GM21360 (cell line): ENCODE results near the gene AKNA.

Experiments
- ATAC-seq: cut with Tn5 transposase; IDR thresholded peaks from one replicate; pipeline ENCODE4 v1.9.1; 2021; ENCODE audit warnings: mild to moderate bottlenecking, moderate library complexity; ENCODE audit not compliant: unreplicated experiment

AKNA gene

GRCh38 chr9:114308361-114308950 lies 79.3 kb downstream of the AKNA start:
- no peak for ATAC-seq

GRCh38 chr9:114307899-114308267 lies 79.9 kb downstream of the AKNA start:
- no peak for ATAC-seq

DNA sequence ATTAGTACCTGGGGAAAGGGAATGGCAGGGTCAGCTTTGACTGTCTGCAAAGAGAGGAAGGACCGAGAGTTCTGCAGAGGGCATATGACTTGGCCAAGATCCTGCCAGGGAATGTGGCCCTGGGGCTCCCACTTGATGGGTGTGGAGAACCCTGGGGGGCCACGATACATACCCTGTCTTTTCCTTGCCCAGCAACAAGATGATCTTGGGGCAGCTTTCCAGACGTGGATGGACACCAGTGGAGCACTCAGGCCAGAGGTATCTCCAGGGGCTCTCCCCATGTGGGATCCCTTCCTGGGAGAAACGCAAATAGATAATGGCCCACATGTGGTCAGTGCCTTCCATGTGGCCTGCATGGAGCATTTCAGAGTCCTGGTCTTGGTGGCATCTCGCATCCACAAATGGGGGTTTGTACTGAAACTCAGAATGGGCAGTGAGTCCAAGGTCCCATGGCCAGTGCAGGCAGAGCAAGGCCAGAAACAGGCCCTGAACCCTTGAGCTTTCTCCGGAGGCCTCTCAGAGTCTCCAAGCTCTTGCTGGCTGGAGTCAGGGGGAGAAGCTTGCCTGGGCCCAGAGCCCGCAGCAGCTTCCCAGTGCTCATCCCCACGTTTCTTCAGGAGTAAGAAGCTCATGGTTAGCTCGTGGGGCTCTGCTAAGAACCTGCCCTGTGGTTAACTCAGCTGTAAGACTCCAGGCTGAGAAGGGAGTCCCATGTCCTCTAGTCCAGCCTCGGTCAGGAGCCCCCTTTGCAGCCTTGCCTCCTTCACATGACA lies 83.2 kb downstream of the AKNA start:
- no peak for ATAC-seq

DNA sequence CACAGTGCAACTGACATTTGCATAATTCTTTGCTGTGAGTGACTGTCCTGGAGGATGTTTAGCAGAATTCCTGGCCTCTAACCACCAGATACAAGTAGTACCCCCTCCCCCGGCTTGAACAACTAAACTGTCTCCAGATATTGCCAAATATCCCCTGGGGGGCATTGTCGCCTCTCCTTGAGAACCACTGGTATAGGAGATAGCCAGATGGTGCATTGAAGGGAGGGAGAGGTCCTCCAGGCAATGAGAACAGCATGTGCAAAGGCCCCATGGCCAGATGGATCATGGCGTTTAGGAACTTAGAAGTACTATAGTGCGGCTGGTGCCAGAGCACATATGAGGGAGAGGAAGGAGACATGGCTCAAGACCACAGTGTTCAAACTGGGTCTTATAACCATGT lies 83.8 kb downstream of the AKNA start:
- ATAC-seq, result no peak

GRCh38 chr9:114303571-114303970 lies 84.2 kb downstream of the AKNA start:
- ATAC-seq, result no peak

DNA sequence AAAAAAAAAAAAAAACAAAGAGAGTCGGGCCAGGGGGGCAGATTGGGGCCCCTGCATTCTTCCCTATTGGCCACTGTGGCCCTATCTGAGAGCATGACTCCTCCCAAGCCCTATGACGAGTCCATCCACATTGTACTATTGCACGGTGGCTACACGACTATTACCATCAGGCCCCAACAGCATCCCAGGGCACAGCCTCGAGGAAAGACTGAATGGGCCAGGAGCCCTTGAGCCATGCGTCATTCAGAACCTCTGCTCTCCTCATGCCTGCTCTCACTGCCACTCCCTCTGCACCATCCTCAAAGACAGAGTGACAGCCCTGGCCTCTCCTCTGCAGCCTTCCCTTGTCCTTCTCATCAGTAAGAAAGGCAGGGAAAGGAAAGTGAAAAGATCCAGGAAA lies 85.1 kb downstream of the AKNA start:
- no peak for ATAC-seq

DNA sequence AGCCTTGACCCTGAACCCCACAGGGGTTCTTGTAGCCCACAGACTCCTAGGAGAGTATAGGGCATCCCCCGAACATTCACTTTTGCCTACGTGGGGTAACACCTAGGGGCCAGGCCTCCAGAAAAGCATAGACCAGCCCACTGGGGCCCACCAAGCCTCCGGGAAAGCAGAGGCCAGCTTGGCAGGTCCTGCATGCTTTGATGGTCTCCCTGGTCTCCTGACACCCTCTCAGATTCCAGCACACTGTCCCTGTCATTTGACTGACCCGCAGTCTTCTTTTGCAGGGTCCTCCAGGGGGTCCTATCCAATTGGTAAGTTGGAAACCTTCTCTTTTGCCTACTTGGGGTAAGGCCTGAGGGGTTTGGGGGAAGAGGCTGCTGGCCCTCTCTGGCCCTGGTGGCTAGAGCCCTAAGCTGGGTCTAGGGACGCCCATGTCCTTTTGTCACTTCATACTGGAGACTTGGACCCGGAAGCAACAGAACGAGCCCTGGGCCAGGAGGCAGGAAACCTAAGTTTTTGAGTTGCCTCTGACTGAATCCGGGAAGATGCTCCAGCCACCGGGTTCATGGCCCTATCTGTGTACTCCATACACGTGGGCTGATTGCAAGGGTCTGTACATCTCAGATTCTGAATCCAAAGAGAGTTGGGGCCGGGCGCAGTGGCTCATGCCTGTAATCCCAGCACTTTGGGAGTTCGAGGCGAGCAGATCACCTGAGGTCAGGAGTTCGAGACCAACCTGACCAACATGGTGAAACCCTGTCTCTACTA lies 85.8 kb downstream of the AKNA start:
- ATAC-seq, result no peak

- ATAC-seq, result no peak
Observed at GRCh38 chr9:114300846-114301797, 86.7 kb downstream of the AKNA start.

DNA sequence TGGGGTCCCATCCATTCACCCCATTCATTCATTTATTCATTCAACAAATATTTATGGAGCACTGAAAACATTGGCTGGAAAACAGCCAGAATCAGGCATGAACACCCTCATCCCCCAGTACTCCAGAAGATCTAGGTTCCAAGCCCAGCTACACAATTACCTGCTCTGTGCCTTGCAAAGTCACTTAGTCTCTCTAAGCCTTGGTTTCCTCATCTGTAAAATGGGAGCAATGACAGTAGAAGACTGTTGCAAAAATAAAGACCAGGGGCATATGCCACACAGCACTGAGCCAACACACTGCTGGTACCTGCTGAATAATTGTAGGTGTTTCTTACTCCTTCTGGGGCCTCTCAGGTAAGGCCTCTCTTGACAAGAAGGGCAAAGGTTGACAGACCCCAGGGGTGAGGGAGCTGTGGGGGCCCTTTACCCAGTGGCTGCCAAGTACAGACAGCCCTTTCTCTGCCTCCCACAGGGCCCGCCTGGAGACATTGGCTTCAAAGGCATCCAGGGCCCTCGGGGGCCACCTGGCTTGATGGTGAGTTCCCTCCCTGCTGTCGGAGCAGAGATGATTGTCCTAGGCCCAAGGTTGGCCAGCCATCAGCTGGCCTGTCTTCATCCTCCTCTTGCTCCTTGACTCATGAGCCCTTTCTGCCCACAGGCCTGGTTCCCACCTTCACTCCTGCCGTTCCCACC lies 87.5 kb downstream of the AKNA start:
- ATAC-seq, result no peak

GRCh38 chr9:114299286-114300152 lies 88.3 kb downstream of the AKNA start:
- ATAC-seq, result no peak

DNA sequence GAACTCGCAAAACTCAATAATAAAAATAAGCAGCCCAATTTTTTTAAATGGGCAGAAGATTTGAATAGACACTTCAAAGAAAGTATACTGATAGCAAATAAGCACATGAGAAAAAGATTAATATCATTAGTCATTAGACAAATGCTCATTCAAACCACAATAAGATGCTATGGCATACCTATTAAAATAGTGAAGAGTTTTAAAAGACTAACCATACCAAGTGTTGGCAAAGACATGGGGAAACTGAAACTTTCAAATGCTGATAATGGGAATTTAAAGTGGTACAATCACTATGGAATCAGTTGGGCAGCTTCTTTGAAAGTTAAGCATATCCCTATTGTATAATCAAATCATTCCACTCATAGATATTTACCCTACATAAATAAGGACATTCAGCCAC lies 91.4 kb downstream of the AKNA start:
- ATAC-seq, result no peak

GRCh38 chr9:114294664-114295063 lies 93.1 kb downstream of the AKNA start:
- ATAC-seq, result no peak

DNA sequence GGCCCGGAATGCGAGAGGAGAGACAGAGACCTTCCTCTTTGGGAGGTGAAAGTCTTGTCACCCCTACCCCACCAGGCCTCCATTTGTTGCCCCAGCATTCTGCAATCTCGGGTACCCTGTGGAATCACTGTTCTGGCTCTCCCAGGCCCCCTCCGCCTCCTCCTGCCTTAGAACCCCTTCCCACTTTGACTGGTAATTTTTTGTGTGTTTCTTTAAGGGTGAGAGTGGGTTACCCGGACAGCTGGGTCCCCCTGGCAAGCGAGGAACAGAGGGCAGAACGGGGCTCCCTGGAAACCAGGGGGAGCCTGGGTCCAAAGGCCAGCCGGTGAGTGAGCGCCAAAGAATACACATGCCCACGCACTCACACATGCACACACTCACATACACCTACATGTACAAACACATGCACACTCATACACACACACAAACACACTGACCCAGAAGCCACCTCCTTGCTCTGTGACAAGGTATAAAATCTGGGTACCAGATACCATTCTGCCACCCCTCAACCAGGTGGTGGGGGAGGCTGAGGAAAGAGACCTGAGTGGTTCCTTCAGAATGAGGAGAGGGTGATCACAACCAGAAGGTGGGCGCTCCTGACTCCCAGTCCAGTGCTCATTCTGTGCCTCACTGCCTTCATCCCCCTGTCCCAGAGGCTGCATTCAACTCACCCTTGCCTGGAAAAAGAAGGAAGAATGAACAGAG lies 95.7 kb downstream of the AKNA start:
- ATAC-seq, result no peak

DNA sequence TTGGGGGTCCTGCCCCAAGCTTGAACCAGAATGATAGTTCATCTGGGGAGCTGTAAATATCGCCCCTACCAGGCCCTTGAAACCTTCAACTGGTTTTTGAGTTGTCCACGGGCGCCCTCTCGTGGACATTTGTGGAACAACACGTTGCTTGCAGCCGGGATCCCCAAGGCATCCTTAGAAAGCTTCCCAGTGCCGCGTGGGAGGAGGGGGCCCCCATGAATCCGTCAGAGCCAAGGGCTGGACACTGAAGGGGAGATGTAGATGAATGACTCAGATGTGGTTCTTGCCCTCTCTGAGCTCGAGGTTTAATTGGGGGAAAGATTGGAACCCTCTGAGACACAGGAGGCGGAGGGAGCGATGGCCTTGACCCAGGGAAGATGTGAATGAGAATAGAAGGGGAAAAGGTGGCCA lies 96.7 kb downstream of the AKNA start:
- no peak for ATAC-seq

DNA sequence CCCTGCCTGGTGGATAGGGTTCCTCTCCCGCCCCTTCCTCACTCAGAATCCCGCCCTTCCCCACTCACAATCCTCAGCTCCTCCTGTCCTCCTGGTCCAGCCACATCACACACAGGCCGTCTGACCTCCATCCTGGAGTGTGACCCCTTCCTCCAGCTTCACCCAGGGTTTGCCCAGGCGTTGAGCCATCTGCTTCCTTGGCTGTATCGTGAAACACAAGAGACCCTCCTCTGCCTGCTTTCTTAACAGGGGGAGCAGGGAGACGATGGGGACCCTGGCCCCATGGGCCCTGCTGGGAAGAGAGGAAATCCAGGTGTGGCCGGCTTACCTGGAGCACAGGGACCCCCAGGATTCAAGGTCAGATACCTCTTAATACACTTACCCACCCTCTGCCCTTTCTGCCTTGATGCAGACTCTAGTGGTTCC lies 97.2 kb downstream of the AKNA start:
- ATAC-seq, result no peak

DNA sequence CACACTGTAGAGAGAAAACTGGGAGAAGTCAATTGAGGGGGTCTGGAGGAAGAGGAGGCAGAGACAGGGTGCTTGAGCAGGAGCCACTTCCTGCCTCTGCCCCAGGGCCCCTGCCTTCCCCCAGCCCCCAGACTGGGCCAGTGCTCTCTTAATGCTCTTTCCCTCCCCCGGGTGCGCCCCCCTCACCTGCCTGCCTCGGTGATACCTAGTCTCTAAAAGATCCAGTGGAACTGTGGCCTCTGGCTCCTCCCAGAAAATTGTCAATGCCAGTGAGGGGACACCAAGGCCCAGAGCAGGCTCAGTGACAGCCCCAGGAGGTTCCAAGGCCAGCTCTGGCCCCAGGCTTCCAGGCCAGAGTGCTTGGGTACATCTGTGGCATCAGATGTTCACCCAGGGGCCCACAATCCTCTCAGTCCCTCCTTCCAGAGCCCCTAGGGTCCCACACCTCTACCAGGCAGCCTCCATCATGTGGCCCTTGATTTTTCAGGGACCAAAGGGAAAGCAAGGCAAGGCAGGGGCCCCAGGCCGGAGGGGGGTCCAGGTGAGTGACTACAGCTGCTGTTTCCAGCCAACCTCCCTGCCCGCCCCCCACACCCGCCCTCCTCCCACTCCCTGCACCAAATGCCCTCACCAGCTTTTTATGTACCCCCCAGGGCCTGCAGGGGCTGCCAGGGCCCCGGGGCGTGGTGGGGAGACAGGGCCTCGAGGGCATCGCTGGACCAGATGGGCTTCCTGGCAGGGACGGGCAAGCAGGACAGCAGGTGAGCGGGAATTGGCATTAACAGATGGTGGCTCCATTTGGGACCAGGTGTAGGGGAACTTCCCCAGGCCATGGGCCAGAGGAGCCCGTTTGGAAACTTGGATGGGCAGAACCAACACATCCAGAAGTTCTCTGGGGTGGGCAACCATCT lies 98.0 kb downstream of the AKNA start:
- no peak for ATAC-seq

GRCh38 chr9:114289106-114289505 lies 98.7 kb downstream of the AKNA start:
- ATAC-seq, result no peak
